Stimulated activated CD8-positive, alpha-beta memory T cell treated with anti-CD3 and anti-CD28 coated beads, Interleukin-12 subunit alpha, Interleukin-12 subunit beta, amount 100 ng/mL, for 1 hour (primary cell): ENCODE results near the gene AFF2.

ENCODE experiments used
- DNase-seq: peaks from one replicate; pipeline ENCODE4 v3.0.0-alpha.2; 2020; ENCODE audit warnings: low read depth

AFF2 gene

GRCh38 chrX:148500423-148501385 is at the start of gene AFF2:
Gene AFF2, plus strand, starts transcription at chrX:148500617. Its CDS starts 481 bp downstream, at chrX:148501098.
- no peak for DNase-seq

DNA sequence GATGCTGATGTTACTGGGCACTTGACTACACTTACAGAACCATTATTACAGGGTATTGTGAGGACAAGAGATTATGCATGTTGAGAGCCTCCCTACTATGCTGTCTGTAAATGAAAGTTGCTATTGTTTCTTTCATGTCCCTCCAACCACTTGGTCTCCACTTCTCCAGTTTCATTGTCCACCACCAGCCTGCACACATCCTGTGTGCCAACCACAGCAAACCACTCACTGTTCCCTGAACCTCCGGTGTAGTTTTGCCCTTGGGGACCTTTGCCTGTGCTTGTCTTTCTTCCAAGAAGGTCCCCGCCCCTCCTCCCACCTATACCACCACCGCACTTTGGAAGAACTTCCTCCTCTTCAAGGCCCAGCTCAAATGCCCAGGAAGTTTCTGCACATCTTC is 43.1 kb upstream of the AFF2 start:
- DNase-seq, result no peak

DNA sequence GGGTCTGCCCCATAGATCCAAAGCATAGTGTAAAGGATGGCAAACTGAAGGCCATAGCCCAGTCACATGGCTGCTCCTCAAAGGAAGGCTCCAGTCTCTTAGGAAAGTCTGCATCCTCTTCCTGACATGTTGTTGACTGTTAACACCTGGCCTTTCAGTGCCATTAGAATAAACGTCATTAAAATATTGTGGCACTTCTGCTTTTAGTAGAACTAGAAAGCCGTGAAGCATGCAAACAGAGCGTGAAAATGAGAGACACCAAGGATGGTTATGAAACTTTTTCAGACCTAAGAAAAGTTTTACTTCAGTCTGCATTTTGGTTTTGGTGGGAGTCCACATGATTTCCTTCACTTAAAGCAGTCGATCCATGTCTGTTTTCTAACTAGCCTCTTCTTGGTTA is 41.1 kb upstream of the AFF2 start:
- DNase-seq, result no peak

- no peak for DNase-seq
Measured at GRCh38 chrX:148466292-148466691, 34.1 kb upstream of the AFF2 start.

DNA sequence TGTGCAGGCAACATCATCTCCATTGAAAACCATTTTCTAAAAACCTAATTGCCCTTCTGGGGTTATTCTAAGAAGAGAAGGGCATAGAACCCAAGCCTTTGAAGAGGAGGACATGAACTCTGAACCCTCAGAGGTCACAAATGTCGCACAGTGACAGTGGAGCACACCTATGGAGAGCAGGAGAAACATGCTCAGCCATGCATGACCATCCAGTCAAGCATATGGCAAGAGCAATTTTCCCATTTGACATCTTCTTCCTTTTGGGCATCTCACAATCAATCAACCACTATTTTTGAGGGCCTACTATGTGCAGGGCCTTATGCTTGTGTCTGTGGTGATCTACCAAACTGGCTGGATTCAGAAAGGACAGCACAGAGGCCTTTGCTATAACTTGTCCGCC is 30.1 kb upstream of the AFF2 start:
- DNase-seq, result no peak

- DNase-seq, result no peak
Measured at GRCh38 chrX:148474030-148474429, 26.4 kb upstream of the AFF2 start.

- DNase-seq, result no peak
Measured at GRCh38 chrX:148492057-148492456, 8.4 kb upstream of the AFF2 start.

- no peak for DNase-seq
Measured at GRCh38 chrX:148495176-148495575, 5.2 kb upstream of the AFF2 start.

GRCh38 chrX:148498067-148498466 is 2.4 kb upstream of the AFF2 start:
- no peak for DNase-seq

GRCh38 chrX:148499638-148500422 is 587 bp upstream of the AFF2 start:
- DNase-seq, result no peak

- DNase-seq, result no peak
Measured at GRCh38 chrX:148501386-148502066, 1.1 kb downstream of the AFF2 start.

DNA sequence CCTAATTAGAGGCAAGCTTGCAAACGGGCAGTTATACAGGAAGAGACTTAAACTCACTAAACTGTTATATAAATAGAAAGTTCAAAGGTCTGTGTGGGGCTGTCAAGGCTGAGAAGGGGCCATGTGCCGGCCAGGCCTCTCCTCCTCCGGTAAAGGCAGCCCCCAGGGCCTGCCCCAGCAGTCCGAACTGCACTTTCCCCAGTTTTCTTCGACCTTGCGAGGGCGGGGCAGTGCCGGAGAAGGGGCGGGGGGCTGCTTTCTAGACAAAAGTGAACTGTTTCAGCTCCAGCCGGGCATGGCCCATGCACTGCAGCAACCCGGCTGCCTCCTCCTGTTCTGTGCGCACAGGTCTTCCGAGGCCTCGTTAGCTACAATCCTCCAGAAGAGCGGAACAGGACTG is 4.1 kb downstream of the AFF2 start:
- DNase-seq, result no peak

DNA sequence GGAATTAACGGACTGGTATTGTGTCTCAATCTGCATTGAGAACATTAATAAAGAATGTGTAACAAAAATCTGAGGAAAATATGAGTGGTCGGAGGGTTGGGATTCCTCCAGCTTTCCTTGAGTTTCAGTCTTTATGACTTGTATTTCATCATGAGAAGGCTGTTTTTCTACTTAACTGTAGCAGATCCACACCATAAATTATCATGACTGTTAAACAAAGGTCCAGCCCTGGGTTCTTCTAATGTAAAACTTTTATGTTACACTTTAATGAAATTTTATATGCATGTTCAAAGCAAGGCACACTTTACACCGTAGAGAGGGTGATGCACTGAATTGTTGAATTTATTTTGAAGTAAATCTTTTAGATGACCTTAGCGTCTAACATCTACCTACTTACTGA is 7.0 kb downstream of the AFF2 start:
- no peak for DNase-seq

DNA sequence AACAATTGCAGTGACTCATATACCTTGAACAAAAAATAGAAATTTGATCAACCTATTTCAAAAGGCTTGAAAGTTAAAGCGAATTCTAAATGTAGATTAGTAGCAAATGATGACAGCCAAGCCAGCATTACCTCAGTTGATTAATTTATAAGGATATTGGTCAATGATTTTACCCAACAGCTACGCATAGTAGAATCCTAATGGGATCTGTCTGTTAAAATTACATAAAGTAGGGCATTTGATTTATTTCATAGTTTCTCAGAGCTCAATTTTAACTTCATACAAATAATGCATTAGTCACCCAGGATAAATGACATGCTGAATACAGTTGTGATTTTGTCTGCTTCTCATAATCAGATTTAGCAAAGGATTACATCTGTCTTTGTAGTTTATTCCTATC is 12.0 kb downstream of the AFF2 start:
- no peak for DNase-seq

DNA sequence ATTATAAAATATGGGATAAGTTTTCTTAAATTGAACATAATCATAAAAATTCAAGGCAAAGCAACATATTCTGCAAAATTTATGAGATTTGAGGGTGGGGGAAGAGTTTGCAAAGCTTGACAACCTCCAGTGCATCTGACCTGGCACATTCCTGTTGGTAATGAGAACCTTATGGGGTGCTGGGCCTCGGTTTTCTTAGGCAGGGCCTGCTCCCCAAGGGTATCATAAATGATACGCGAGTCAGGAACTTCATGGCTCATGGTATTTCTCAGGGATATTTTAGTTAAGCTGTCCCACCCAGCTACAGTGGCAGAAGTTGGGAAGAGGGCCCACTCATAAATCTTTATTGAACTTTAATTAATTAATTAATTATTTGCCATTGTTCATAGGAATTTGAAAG is 13.2 kb downstream of the AFF2 start:
- DNase-seq, result no peak

DNA sequence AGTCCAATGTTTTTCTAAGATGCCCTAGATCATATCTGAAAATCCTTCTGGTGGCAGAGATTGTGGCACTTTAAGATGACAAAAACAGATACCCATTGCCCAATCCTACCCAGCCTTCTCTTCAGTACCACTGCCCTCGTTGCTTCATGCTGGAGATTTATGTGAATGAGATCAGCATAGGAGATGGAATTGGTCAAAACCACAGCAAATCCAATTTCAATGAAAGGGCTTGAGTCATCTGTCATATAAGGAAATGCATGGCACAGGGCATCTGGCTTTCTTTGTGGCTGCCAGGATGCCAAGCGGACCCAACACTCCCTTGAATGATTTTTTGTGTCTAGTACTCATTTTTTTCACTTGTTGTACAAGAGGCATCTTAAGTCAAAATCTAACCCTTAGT is 16.8 kb downstream of the AFF2 start:
- no peak for DNase-seq

DNA sequence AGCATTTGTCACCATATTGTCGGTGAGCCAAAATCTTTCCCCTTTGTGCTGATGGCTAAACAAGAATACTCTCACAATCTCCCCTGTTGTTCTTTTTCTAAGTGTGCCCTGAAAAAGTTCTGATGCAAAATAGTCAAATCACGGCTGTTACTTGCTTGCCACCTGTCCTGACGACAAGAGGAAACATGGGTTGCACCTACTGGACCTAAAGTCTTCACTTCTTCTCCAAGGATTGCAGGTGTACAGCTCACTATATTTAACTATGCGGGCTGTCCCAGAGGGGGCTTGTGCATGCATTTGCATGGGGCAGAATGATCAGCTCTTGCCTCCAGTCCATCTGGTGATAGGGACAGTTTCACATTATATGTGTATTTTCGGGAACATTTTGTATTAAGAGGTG is 21.6 kb downstream of the AFF2 start:
- no peak for DNase-seq

DNA sequence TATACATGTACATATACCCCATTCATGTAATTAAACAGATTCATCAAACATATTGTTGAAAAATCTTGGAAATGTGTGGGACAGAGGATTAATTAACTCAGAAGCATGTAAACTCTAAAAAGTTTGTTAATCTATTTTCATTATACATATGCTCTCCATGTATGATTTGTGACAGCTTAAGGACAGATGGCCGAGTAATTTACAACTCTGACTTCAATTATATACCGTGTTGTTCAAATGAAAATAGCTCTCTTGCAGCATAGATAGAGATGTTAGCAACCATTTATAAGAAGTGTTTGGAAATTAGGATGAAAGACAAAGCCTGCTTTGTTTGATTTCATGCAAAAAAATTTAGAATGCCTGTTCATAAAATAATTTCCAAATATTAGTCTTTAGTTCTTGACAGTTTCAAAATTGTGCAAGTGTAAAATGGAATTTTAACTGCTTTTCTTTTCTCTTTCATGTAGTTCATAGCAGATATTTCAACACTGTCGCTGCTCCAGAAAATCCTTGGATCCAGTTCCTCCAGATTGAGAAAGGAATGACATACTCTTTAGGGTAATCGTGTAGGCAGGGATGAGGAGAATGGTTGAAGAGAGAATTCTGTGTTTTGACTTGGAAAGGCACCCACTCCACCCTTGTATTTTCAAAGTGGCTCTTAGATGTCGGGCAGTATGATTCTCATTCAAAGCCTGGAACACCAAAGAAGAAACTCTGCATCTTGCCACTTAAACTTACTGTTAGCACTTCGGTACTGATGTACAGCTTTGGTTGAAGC is 23.1 kb downstream of the AFF2 start:
- no peak for DNase-seq

GRCh38 chrX:148530464-148531077 is 30.2 kb downstream of the AFF2 start:
- no peak for DNase-seq

GRCh38 chrX:148534291-148534690 is 33.9 kb downstream of the AFF2 start:
- DNase-seq, result no peak

GRCh38 chrX:148535639-148536038 is 35.2 kb downstream of the AFF2 start:
- no peak for DNase-seq
